ENCODE data around the gene SMAP1.

DNA sequence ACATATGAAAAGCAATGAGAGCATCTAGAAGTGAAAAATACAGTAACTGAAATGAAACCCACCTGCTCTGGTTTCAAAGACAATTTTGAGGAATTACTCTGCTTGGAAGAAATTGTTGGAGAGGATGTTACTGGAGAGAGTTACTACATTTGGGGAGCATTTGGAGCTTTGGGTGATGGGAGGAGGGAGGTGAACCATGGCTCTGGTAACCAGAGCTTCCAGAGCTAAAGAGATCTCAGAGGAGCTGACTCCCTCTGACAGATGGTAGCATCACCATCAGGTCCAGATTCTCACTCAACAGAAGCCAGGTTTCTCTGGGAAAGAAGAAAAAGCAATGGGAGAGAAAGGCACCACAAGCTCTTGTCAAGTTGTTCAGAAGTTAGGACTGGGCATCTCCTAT lies 42.2 kb upstream of the SMAP1 start:
- no peak for TF ChIP-seq POLR2A (IDR thresholded peaks at IDR 0.05)
- TF ChIP-seq, protein P1, sequence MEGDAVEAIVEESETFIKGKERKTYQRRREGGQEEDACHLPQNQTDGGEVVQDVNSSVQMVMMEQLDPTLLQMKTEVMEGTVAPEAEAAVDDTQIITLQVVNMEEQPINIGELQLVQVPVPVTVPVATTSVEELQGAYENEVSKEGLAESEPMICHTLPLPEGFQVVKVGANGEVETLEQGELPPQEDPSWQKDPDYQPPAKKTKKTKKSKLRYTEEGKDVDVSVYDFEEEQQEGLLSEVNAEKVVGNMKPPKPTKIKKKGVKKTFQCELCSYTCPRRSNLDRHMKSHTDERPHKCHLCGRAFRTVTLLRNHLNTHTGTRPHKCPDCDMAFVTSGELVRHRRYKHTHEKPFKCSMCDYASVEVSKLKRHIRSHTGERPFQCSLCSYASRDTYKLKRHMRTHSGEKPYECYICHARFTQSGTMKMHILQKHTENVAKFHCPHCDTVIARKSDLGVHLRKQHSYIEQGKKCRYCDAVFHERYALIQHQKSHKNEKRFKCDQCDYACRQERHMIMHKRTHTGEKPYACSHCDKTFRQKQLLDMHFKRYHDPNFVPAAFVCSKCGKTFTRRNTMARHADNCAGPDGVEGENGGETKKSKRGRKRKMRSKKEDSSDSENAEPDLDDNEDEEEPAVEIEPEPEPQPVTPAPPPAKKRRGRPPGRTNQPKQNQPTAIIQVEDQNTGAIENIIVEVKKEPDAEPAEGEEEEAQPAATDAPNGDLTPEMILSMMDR (IDR thresholded peaks at IDR 0.05 in 4 of 5, conservative IDR thresholded peaks at IDR 0.05 in 1 of 5), result no peak
